Activated CD4-positive, alpha-beta T cell treated with anti-CD3 and anti-CD28 coated beads, Interleukin-2, amount 10 ng/mL, durations not matched to agents 24 days and 14 days (primary cell): Measurements from ENCODE around the gene RBPJ. TPM values are rescaled to one million over a fixed set of nuclear protein-coding genes. Genes with fewer than 3 reads are reported as not detected.
A peak's percentile ranks its signal among the peaks of the same experiment; 100 is the strongest.
"Not testable (repeated sequence)": the region's sequence is repeated elsewhere in the genome, so short reads cannot be mapped to it uniquely, and the experiment has no call there.

Experiments used
- DNase-seq: peaks from one replicate; pipeline ENCODE4 v3.0.0; 2022
- H3K27ac Mint-ChIP-seq: one replicate; pipeline ENCODE4 v1.8.0; 2022; ENCODE audit warnings: mild to moderate bottlenecking, mixed read lengths
- H3K27me3 Mint-ChIP-seq: one replicate; pipeline ENCODE4 v1.8.0; 2022; ENCODE audit warnings: mixed read lengths
- H3K36me3 Mint-ChIP-seq: one replicate; pipeline ENCODE4 v1.8.0; 2022; ENCODE audit warnings: low read depth, mild to moderate bottlenecking, mixed read lengths
- H3K4me1 Mint-ChIP-seq: one replicate; pipeline ENCODE4 v1.8.0; 2021; ENCODE audit warnings: mixed read lengths
- H3K4me3 Mint-ChIP-seq: one replicate; pipeline ENCODE4 v1.8.0; 2022; ENCODE audit warnings: mild to moderate bottlenecking, moderate library complexity, mixed read lengths
- H3K9me3 Mint-ChIP-seq: one replicate; pipeline ENCODE4 v1.8.0; 2021; ENCODE audit warnings: mixed read lengths
- intact Hi-C: fragments of 100-400 bp; cut with micrococcal nuclease; formaldehyde crosslinking; loops from one replicate; pipeline ENCODE4 v1.15.1; 2023
- total RNA-seq: library from RNA; stranded (reverse); gene quantifications from 2 replicates; pipeline ENCODE4 v1.2.3, GENCODE V29; 2022

The RBPJ gene
- total RNA-seq, 1 donor from 2014 or later = 539 TPM

GRCh38 chr4:26311633-26312032 is 9.2 kb upstream of the RBPJ start:
- no peaks in the 10 kb centered on the region for H3K27me3 Mint-ChIP-seq
- no peak overlapping the region for H3K4me3 Mint-ChIP-seq
- H3K36me3 Mint-ChIP-seq = peaks cover 16% of the 10 kb centered on the region
- H3K27ac Mint-ChIP-seq = peak overlapping the region; percentile 93
- peaks cover 10% of the 10 kb centered on the region for H3K9me3 Mint-ChIP-seq
- intact Hi-C loops = loop anchor here (1.0 kb wide), 2 partner anchors 8 to 23 kb away; no protein-coding TSS in a partner anchor
- H3K4me1 Mint-ChIP-seq = peaks cover 35% of the 10 kb centered on the region
- DNase-seq = no peak

- intact Hi-C loops, DNase-seq, H3K4me3 Mint-ChIP-seq, H3K27me3 Mint-ChIP-seq: not testable (repeated sequence)
- peak overlapping the region; percentile 9 for H3K27ac Mint-ChIP-seq
- H3K4me1 Mint-ChIP-seq = peaks cover 39% of the 10 kb centered on the region
- H3K36me3 Mint-ChIP-seq = peaks cover 37% of the 10 kb centered on the region
- peaks cover 19% of the 10 kb centered on the region for H3K9me3 Mint-ChIP-seq
Measured at GRCh38 chr4:26315316-26315932, 5.4 kb upstream of the RBPJ start.

- DNase-seq = no peak
- Mint-ChIP-seq H3K27ac (peak overlapping the region; percentile 99), H3K4me1 (peaks cover 34% of the 10 kb centered on the region), H3K4me3 (peak overlapping the region; percentile 97), H3K9me3 (peaks cover 19% of the 10 kb centered on the region), H3K27me3 (peaks cover 3% of the 10 kb centered on the region), H3K36me3 (peaks cover 49% of the 10 kb centered on the region)
- intact Hi-C loops = loop anchor here (2.0 kb wide), 1 partner anchor 173 kb away; no protein-coding TSS in a partner anchor
Measured at GRCh38 chr4:26317766-26318165, 3.0 kb upstream of the RBPJ start.

GRCh38 chr4:26319467-26319948 is 1.3 kb upstream of the RBPJ start:
- peaks cover 41% of the 10 kb centered on the region for H3K4me1 Mint-ChIP-seq
- peak; percentile 99 for DNase-seq
- intact Hi-C loops = loop anchor here (1.0 to 2.0 kb wide), 8 partner anchors 8 to 245 kb away; no protein-coding TSS in a partner anchor
- peak overlapping the region; percentile 99 for H3K27ac Mint-ChIP-seq
- peak overlapping the region; percentile 97 for H3K4me3 Mint-ChIP-seq
- peaks cover 3% of the 10 kb centered on the region for H3K27me3 Mint-ChIP-seq
- H3K36me3 Mint-ChIP-seq = peaks cover 61% of the 10 kb centered on the region
- peaks cover 16% of the 10 kb centered on the region for H3K9me3 Mint-ChIP-seq

- intact Hi-C loops = loop anchor here (1.0 to 5.0 kb wide), 12 partner anchors 9 to 537 kb away; no protein-coding TSS in a partner anchor
- peaks cover 43% of the 10 kb centered on the region for H3K4me1 Mint-ChIP-seq
- DNase-seq = no peak
Measured at GRCh38 chr4:26319949-26320537, 771 bp upstream of the RBPJ start.

GRCh38 chr4:26321373-26322221 is 783 bp downstream of the RBPJ start:
- peaks cover 64% of the 10 kb centered on the region for H3K36me3 Mint-ChIP-seq
- intact Hi-C loops = loop anchor here (2.0 to 5.0 kb wide), 4 partner anchors 15 to 536 kb away; no protein-coding TSS in a partner anchor
- peak overlapping the region; percentile 98 for H3K4me3 Mint-ChIP-seq
- peaks cover 3% of the 10 kb centered on the region for H3K27me3 Mint-ChIP-seq
- H3K27ac Mint-ChIP-seq = peak overlapping the region; percentile 100
- peak; percentile 79 for DNase-seq
- peaks cover 9% of the 10 kb centered on the region for H3K9me3 Mint-ChIP-seq
- H3K4me1 Mint-ChIP-seq = peaks cover 46% of the 10 kb centered on the region

More at GRCh38 chr4:26319949-26320537, 771 bp upstream of the RBPJ start:
- peaks cover 3% of the 10 kb centered on the region for H3K27me3 Mint-ChIP-seq
- H3K27ac Mint-ChIP-seq = peak overlapping the region; percentile 99
- peaks cover 14% of the 10 kb centered on the region for H3K9me3 Mint-ChIP-seq
- peaks cover 63% of the 10 kb centered on the region for H3K36me3 Mint-ChIP-seq
- peak overlapping the region; percentile 97 for H3K4me3 Mint-ChIP-seq

GRCh38 chr4:26322346-26322745 is 1.5 kb downstream of the RBPJ start:
- intact Hi-C loops = loop anchor here (5.0 kb wide), 2 partner anchors 335 to 535 kb away; no protein-coding TSS in a partner anchor
- Mint-ChIP-seq H3K9me3 (peaks cover 3% of the 10 kb centered on the region), H3K27me3 (peaks cover 3% of the 10 kb centered on the region), H3K27ac (peak overlapping the region; percentile 100), H3K36me3 (peaks cover 65% of the 10 kb centered on the region), H3K4me3 (peak overlapping the region; percentile 98), H3K4me1 (peaks cover 47% of the 10 kb centered on the region)
- no peak for DNase-seq

GRCh38 chr4:26323821-26324220 is 3.0 kb downstream of the RBPJ start:
- peak overlapping the region; percentile 88 for H3K27ac Mint-ChIP-seq
- H3K36me3 Mint-ChIP-seq = peaks cover 62% of the 10 kb centered on the region
- H3K4me1 Mint-ChIP-seq = peaks cover 43% of the 10 kb centered on the region
- DNase-seq = no peak
- peaks cover 3% of the 10 kb centered on the region for H3K27me3 Mint-ChIP-seq
- peak overlapping the region; percentile 98 for H3K4me3 Mint-ChIP-seq
- H3K9me3 Mint-ChIP-seq = no peaks in the 10 kb centered on the region
- intact Hi-C loops = loop anchor here (2.0 to 5.0 kb wide), 3 partner anchors 295 to 533 kb away; no protein-coding TSS in a partner anchor

GRCh38 chr4:26325191-26325590 is 4.4 kb downstream of the RBPJ start:
- no peaks in the 10 kb centered on the region for H3K9me3 Mint-ChIP-seq
- peak overlapping the region; percentile 98 for H3K4me3 Mint-ChIP-seq
- H3K27me3 Mint-ChIP-seq = no peaks in the 10 kb centered on the region
- DNase-seq = peak; percentile 82
- peaks cover 44% of the 10 kb centered on the region for H3K4me1 Mint-ChIP-seq
- intact Hi-C loops = loop anchor here (1.0 to 2.0 kb wide), 2 partner anchors 244 to 296 kb away; no protein-coding TSS in a partner anchor
- peak overlapping the region; percentile 86 for H3K27ac Mint-ChIP-seq
- H3K36me3 Mint-ChIP-seq = peaks cover 60% of the 10 kb centered on the region

- peak overlapping the region; percentile 67 for H3K4me3 Mint-ChIP-seq
- no peaks in the 10 kb centered on the region for H3K27me3 Mint-ChIP-seq
- DNase-seq = no peak
- H3K9me3 Mint-ChIP-seq = no peaks in the 10 kb centered on the region
- H3K4me1 Mint-ChIP-seq = peaks cover 57% of the 10 kb centered on the region
- H3K36me3 Mint-ChIP-seq = peaks cover 54% of the 10 kb centered on the region
- peak overlapping the region; percentile 38 for H3K27ac Mint-ChIP-seq
- intact Hi-C loops = no loop called here
Measured at GRCh38 chr4:26326791-26327190, 6.0 kb downstream of the RBPJ start.

GRCh38 chr4:26330186-26330787 is 9.5 kb downstream of the RBPJ start:
- intact Hi-C loops = loop anchor here (1.0 to 5.0 kb wide), 3 partner anchors 15 to 80 kb away; no protein-coding TSS in a partner anchor
- peaks cover 49% of the 10 kb centered on the region for H3K4me1 Mint-ChIP-seq
- peak overlapping the region; percentile 23 for H3K4me3 Mint-ChIP-seq
- peak; percentile 78 for DNase-seq
- H3K9me3 Mint-ChIP-seq = no peaks in the 10 kb centered on the region
- H3K36me3 Mint-ChIP-seq = peaks cover 37% of the 10 kb centered on the region
- H3K27me3 Mint-ChIP-seq = no peaks in the 10 kb centered on the region
- H3K27ac Mint-ChIP-seq = peak overlapping the region; percentile 61

GRCh38 chr4:26330946-26331345 is 10.1 kb downstream of the RBPJ start:
- Mint-ChIP-seq H3K9me3 (no peaks in the 10 kb centered on the region), H3K4me1 (peaks cover 50% of the 10 kb centered on the region), H3K36me3 (peaks cover 38% of the 10 kb centered on the region), H3K27ac (no peak overlapping the region), H3K4me3 (no peak overlapping the region), H3K27me3 (no peaks in the 10 kb centered on the region)
- no peak for DNase-seq
- intact Hi-C loops = loop anchor here (1.0 to 5.0 kb wide), 3 partner anchors 14 to 79 kb away; no protein-coding TSS in a partner anchor
